GM21360 (cell line): ENCODE results near the gene MYOG.

Experiments used
- ATAC-seq: cut with Tn5 transposase; IDR thresholded peaks from one replicate; pipeline ENCODE4 v1.9.1; 2021; ENCODE audit warnings: mild to moderate bottlenecking, moderate library complexity; ENCODE audit not compliant: unreplicated experiment

Gene MYOG

GRCh38 chr1:203034422-203035110, 51.2 kb downstream of the MYOG start:
- ATAC-seq, result no peak

- ATAC-seq, result no peak
These were observed 51.9 kb downstream of the MYOG start for GRCh38 chr1:203033917-203034316.

GRCh38 chr1:203033287-203033686, 52.5 kb downstream of the MYOG start:
- ATAC-seq, result no peak
